HG02970 (cell line): ENCODE measurements around the gene DLEC1.

Experiments used
- ATAC-seq: cut with Tn5 transposase; IDR thresholded peaks from one replicate; pipeline ENCODE4 v1.9.1; 2021; ENCODE audit warnings: mild to moderate bottlenecking, moderate library complexity, moderate number of reproducible peaks; ENCODE audit not compliant: unreplicated experiment, low FRiP score

Gene DLEC1

DNA sequence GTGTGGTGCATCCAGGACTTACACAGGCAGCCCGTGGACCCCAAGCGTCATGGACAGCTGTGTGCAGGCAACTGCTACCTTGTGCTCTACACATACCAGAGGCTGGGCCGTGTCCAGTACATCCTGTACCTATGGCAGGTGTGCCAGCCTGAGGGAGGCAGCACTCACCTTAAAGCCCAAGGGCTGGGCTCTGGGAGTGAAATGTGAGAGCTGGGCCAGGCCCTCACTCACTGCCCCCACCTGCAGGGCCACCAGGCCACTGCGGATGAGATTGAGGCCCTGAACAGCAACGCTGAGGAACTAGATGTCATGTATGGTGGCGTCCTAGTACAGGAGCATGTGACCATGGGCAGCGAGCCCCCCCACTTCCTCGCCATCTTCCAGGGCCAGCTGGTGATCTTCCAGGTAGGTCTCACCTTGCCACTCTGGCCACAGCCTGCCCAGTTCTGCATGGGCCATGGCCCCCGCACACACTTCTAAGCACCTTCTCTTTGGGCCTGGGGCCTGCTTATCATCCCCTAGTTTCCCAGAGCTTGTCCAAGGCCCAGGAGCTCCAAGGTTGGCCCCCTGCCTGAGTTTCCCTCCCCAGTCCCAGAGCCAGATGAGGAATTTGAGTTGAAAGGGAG, 37.4 kb upstream of the DLEC1 start:
- no peak for ATAC-seq

GRCh38 chr3:38002291-38002876, 36.6 kb upstream of the DLEC1 start:
- ATAC-seq = no peak

DNA sequence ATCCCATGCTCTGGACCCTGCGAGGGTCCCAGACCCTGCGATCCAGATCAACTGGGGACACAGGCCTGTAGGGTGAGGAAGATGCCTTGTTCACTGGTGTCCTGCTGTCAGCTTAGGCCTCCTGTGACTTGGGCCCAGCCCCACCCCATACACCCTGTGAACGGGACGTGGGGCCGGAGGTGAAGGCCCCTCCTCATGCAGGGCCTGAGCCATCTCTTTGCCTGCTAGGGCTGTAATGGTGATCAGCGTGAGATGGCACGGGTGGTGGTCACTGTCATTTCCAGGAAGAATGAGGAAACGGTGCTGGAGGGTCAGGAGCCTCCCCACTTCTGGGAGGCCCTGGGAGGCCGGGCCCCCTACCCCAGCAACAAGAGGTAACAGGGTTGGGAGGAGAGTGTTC, 36.1 kb upstream of the DLEC1 start:
- no peak for ATAC-seq

DNA sequence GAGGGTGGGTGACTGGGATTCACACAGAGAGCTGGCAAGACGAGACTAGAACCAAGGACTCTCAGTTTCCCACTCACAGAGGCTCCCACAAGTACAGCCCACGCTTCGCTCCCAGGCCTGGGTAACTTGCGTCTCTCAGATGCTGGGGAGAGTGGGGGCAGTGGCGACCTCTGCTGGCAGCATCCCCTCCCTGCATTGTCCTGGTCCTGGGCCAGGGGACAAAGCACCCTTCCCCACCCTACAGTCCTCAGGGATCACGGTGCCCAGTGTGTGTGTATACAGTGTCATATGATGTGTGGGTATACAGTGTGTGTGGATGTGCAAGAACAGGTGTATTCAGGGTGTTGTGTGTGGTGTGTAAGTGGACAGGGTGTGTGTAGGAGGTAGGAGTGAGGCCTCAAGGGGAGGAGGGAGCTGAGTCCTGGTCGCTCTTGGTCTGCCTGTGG, 35.6 kb upstream of the DLEC1 start:
- no peak for ATAC-seq

DNA sequence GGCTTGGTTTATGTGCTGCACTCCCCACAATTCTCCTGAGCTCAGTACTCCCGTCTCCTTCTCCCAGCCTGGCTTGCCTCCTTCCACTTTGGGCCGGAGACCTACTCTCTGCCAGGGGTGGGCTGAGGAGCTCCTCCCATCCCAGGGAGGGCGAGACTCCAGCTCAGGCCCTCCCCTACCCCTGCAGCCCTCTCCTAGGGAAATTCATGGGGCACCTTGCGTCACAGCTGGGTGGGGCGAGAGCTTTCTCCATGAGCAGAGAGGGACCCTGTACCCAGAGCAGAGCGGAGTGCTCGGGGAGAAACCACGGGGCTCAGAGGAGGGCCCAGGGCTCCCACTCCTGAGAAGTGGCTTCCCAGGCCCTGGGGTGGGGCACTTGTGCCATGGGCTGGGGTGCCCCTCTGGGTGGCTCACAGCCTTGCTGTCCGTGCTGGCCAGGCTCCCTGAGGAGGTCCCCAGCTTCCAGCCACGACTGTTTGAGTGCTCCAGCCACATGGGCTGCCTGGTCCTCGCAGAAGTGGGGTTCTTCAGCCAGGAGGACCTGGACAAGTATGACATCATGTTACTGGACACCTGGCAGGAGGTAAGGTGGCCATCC, 35.1 kb upstream of the DLEC1 start:
- no peak for ATAC-seq

GRCh38 chr3:38004415-38005075, 34.5 kb upstream of the DLEC1 start:
- no peak for ATAC-seq

- no peak for ATAC-seq
Observed at GRCh38 chr3:38005076-38006020, 33.7 kb upstream of the DLEC1 start.

DNA sequence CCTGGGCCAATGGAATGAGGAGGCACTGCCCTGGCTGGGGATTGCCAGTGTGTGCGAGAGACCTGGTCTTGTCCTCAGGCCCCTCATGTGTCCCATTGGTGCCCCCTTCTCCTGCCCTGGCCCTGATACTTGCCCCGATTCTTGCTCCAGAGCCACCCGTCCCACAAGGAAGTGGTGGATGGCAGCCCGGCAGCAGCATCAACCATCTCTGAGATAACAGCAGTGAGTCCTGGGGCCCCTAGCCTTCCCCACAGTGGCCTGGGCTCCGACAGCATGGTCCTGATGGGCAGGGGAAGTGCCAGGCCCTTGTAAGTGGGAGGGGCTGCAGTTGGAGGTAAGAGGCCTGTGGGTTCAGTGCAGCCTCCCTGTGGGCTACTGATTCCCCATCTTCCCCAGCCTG, 33.0 kb upstream of the DLEC1 start:
- ATAC-seq = no peak

DNA sequence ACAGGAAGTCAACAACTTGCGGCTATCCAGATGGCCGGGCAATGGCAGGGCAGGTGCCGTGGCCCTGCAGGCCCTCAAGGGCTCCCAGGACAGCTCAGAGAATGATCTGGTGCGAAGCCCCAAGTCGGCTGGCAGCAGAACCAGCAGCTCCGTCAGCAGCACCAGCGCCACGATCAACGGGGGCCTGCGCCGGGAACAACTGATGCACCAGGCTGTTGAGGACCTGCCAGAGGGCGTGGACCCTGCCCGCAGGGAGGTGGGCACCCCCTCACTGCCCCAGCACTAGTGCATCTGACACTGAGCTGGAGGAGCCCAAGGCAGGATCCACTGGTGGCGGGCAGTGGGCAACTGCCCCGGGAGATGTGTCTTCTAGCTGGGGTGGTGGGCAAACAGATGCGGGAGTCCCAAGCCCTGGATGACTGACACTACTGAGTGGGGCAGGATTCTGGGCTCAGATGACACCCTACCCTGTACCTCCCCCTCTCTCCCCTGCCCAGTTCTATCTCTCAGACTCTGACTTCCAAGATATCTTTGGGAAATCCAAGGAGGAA, 32.5 kb upstream of the DLEC1 start:
- no peak for ATAC-seq

- no peak for ATAC-seq
Observed at GRCh38 chr3:38007754-38008090, 31.3 kb upstream of the DLEC1 start.

DNA sequence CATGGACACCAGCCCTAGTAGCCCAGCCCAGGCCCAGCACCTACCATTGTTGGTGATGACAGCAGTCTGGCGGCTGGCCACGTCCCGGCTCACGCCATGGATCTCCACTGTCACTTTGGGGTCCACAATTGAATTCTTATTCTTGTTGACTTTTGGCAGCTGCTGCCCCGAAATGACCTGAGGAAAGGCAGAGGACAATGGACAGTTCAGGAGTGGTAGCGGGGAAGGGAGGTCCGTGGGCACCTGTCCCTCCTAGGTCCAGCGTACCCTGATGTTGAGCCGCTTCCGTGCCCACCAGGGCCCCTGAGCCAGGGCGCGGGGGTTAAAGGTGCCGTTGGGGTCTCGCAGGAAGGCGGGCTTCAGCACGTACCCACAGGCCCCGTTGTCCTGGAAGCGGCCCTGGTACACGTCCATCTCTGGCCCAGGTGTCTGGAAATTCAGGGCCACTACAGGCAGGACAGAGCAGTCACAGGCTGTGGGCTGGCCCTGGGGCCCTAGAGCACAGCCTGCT, 30.8 kb upstream of the DLEC1 start:
- ATAC-seq = no peak

GRCh38 chr3:38008971-38009580, 29.9 kb upstream of the DLEC1 start:
- ATAC-seq = no peak

DNA sequence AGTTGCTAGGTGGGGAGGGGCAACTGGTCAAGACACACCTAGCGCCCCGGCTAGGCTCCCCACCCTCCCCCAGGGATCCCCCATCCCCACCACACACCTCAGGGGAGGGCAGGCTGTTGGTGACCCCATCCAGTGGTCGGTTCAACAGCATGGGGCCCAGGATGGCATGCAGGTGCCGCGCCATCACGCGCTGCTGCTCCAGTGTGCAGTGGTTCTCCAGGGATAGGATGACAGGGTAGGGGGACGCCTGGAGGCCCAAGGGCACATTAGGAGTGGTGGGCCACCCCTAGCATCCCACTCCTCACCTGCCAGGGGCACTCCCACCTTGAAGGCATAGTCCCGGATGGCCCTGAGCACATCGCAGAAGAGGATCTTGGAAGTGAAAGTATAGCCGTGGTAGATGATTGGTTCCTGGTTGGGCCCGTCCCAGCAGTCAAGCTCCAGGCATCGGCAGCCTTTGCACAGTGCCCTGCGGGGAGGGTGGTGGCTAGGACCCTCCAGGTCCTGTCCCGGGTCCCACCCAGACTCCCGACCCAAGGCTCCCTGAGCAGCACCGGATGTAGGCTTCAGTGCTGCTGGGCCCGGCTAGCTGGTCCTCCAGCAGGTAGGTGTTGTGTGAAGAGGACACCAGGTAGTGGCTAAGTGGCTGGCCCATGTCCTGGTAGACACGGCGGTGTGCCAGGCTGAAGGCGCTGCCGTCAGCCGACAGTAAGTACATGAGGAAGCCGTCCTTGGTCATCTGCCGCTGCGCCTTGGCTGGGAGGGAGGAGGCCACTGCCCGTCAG, 29.0 kb upstream of the DLEC1 start:
- ATAC-seq = no peak

- ATAC-seq = no peak
Observed at GRCh38 chr3:38011111-38011510, 27.9 kb upstream of the DLEC1 start.

- no peak for ATAC-seq
Observed at GRCh38 chr3:38015485-38015884, 23.5 kb upstream of the DLEC1 start.

DNA sequence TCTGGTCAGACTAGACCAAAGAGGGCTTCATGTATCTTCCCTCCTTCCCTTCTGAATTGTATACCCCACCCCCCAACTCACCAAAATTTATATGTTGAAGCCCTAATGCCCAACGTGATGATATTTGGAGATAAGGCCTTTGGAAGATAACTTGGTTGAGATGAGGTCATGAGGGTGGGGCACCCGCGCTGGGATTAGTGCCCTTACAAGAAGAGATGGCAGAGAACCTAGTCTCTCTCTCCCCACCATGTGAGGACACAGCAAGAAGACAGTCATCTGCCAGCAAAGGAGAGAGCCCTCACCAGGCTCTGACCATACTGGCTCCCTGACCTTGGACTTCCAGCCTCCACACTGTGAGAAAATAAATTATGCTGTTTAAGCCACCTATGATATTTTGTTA, 23.0 kb upstream of the DLEC1 start:
- no peak for ATAC-seq

DNA sequence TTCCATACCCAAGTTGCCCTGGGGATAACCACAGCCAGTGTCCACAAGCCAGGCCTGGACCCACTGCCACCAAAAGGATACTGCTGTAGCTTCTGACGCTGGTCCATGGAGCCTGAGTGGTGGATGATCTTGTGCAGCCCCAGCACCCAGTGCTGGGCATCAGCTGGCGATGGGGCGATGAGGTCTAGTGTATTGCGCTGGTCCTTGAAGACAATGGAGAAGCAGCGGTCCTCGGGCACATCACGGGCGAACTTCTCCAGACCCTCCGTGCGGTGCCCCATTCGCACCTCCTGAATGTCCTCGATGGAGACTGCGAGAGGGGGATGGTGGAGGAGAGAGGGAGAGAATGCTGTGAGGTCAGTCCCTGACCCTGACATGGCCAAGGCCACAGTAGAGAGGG, 22.6 kb upstream of the DLEC1 start:
- no peak for ATAC-seq

DNA sequence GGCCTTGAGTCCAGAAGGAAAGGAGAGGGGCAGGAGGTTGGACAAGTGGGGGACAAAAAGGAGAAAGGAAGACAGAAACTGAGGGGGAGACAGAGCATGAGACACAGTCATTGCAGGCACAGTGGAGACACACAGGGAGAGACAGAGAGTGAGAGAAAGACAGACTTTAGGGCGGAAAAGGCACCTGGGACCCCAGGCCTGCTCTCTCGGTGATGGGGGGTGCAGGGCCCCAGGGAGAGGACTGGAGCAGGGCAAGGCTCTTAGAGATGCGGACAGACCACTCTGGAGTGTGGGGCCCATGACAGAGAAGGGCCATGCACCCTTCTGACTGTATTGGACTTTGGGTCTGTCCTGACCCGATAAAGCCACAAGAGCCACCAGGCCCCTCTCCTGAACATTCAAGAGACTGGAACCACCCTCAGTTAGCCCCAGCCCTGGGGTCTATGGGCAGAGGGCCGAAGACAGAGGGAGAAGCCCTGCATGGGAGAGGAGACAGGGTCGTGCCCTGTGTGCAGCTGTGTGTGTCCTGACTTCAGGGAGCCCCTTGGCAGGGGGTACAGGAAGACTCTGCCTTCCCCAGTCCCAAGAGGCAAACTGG, 22.1 kb upstream of the DLEC1 start:
- ATAC-seq = no peak
